Panc1 (cell line): ENCODE data around the gene CKAP2L. TPM values are rescaled to one million over a fixed set of nuclear protein-coding genes. Genes with fewer than 3 reads are reported as not detected.

ENCODE experiments used
- ATAC-seq: fragments of 200-7000 bp; cut with Tn5 transposase; 2 replicates; pipeline ENCODE4 v1.9.1; 2020; ENCODE audit warnings: mild to moderate bottlenecking, moderate library complexity
- BruUV-seq: library from RNA; stranded (reverse); fragments of 400-500 nt; replicated peaks from 2 replicates; lab custom pipeline; 2021; lab: Mats Ljungman, UMichigan
- CTCF ChIA-PET: fragments of 300-600 bp; sonication (Branson Sonifier 250); formaldehyde crosslinking; loops from one replicate; lab custom pipeline; 2022; ENCODE audit warnings: antibody characterized with exemption; lab: Charles Lee
- POLR2A ChIA-PET: fragments of 300-600 bp; sonication (Branson Sonifier 250); formaldehyde crosslinking; loops from one replicate; lab custom pipeline; 2022; ENCODE audit warnings: antibody characterized with exemption; lab: Charles Lee
- DNase-seq: peaks from one replicate; pipeline ENCODE4 v3.0.0-alpha.2; 2010; ENCODE audit warnings: low read depth, low spot score
- H3K27ac ChIP-seq: 2 replicates; pipeline ENCODE4 v1.5.1; 2011; ENCODE audit warnings: mild to moderate bottlenecking, low read length, inconsistent platforms
- H3K27me3 ChIP-seq: fragments of 200-500 bp; sonication (Bioruptor generic); 2 replicates; pipeline ENCODE4 v1.6.0; 2014; ENCODE audit warnings: low read length, inconsistent platforms; ENCODE audit not compliant: control insufficient read depth, insufficient read depth
- H3K36me3 ChIP-seq: fragments of 200-500 bp; sonication (Bioruptor generic); 2 replicates; pipeline ENCODE4 v1.5.1; 2014; ENCODE audit warnings: inconsistent platforms, mild to moderate bottlenecking, low read length, moderate library complexity; ENCODE audit not compliant: control insufficient read depth, insufficient read depth
- H3K4me1 ChIP-seq: 2 replicates; pipeline ENCODE4 v1.5.1; 2011; ENCODE audit warnings: inconsistent platforms, mild to moderate bottlenecking, low read length, moderate library complexity; ENCODE audit not compliant: control insufficient read depth, insufficient read depth
- H3K4me3 ChIP-seq, 2 experiments: 2 replicates each; pipeline ENCODE4 v1.5.1; 2011 to 2012; ENCODE audit warnings: low read depth in 2 of 2, low read length in 2 of 2, mild to moderate bottlenecking in 2 of 2, inconsistent platforms in 1 of 2, moderate library complexity in 1 of 2
- H3K9me3 ChIP-seq: fragments of 200-500 bp; sonication (Bioruptor generic); 2 replicates; pipeline ENCODE4 v1.5.1; 2014; ENCODE audit warnings: low read depth, mild to moderate bottlenecking, inconsistent platforms, low read length, moderate library complexity; ENCODE audit not compliant: control insufficient read depth, insufficient read depth
- CTCF ChIP-seq: fragments of 450-650 bp; IDR thresholded peaks from 2 replicates; pipeline ENCODE4 v1.5.1; 2017; ENCODE audit warnings: mild to moderate bottlenecking
- POLR2AphosphoS5 ChIP-seq: IDR thresholded peaks from 2 replicates; pipeline ENCODE4 v1.6.1; 2012; ENCODE audit warnings: mild to moderate bottlenecking, low read depth, low read length, moderate library complexity
- REST ChIP-seq, 2 experiments: IDR thresholded peaks; 2 replicates each; pipeline ENCODE4 v1.6.1; 2011 to 2012; ENCODE audit warnings: low read depth in 2 of 2, control low read depth in 1 of 2, low read length in 1 of 2, mild to moderate bottlenecking in 1 of 2, moderate library complexity in 1 of 2; ENCODE audit not compliant: insufficient read depth in 1 of 2
- SIN3A ChIP-seq: IDR thresholded peaks from 2 replicates; pipeline ENCODE4 v1.6.1; 2012; ENCODE audit warnings: low read depth, mild to moderate bottlenecking, low read length, moderate library complexity, borderline replicate concordance; ENCODE audit not compliant: insufficient read depth
- TCF7L2 ChIP-seq: IDR thresholded peaks from 2 replicates; pipeline ENCODE4 v1.6.1; 2011; ENCODE audit warnings: mild to moderate bottlenecking, low read depth, low read length, inconsistent platforms
- in situ Hi-C: cut with HindIII; loops from 2 replicates; pipeline ENCODE4 v1.10.0; 2016; ENCODE audit warnings: low sequenced_read_pairs, low pct_unique_long_range_greater_than_20kb
- intact Hi-C: fragments of 100-400 bp; cut with micrococcal nuclease; formaldehyde crosslinking; loops from one replicate; pipeline ENCODE4 v1.10.0; 2022; ENCODE audit not compliant: unreplicated experiment
- total RNA-seq: library from RNA; stranded (reverse); gene quantifications from one replicate; pipeline ENCODE4 v1.2.1, GENCODE V29; 2021; ENCODE audit not compliant: unreplicated experiment

Gene CKAP2L
- total RNA-seq, 1 experiment from 2014 or later, result 27.0 TPM

- H3K27me3 ChIP-seq, result no peaks in the 10 kb centered on the region
- POLR2A ChIA-PET, result interaction anchor here (0.7 kb wide), 1 partner anchor 11 kb away, joined by 5 read pairs; no protein-coding TSS in a partner anchor
- in situ Hi-C loops, result no loop called here
- CTCF ChIA-PET, result interaction anchor here (0.6 to 1.7 kb wide), 3 partner anchors 20 to 311 kb away, joined by 3 to 7 read pairs (median 3); no protein-coding TSS in a partner anchor
- H3K27ac ChIP-seq, result peak overlapping the region; percentile 75
- peak; percentile 83 for TF ChIP-seq CTCF
- no peak for TF ChIP-seq REST (IDR thresholded peaks at IDR 0.05; ENCODE audit: insufficient read depth in 1 of 2, low read depth in 2 of 2, low read length in 1 of 2)
- ATAC-seq, result peak; percentile 86
- no TSS peak for BruUV-seq
- no peaks in the 10 kb centered on the region for H3K9me3 ChIP-seq
- peaks cover 23% of the 10 kb centered on the region for H3K4me1 ChIP-seq
- H3K4me3 ChIP-seq, result peak overlapping the region; percentile 12 to 38; a peak in 3 of 4 replicates
- H3K36me3 ChIP-seq, result no peaks in the 10 kb centered on the region
- DNase-seq, result peak; percentile 48
- intact Hi-C loops, result loop anchor here (1.0 kb wide), 1 partner anchor 91 kb away; no protein-coding TSS in a partner anchor
Observed at GRCh38 chr2:112690853-112691401, 73.5 kb downstream of the CKAP2L start.

- H3K27me3 ChIP-seq, result no peaks in the 10 kb centered on the region
- H3K9me3 ChIP-seq, result no peaks in the 10 kb centered on the region
- no peak for ATAC-seq
- no peaks in the 10 kb centered on the region for H3K36me3 ChIP-seq
- no peak for TF ChIP-seq POLR2AphosphoS5
- no peak for TF ChIP-seq REST (IDR thresholded peaks at IDR 0.05; ENCODE audit: insufficient read depth in 1 of 2, low read depth in 2 of 2, low read length in 1 of 2)
- TF ChIP-seq CTCF, result no peak
- no peak for TF ChIP-seq TCF7L2
- TF ChIP-seq SIN3A, result no peak
- ChIA-PET POLR2A (no interaction called here), CTCF (no interaction called here)
- BruUV-seq, result no TSS peak
- DNase-seq, result no peak
- in situ Hi-C loops (no loop called here), intact Hi-C loops (no loop called here)
- H3K4me3 ChIP-seq, result no peak overlapping the region
- peaks cover 23% of the 10 kb centered on the region for H3K4me1 ChIP-seq
- no peak overlapping the region for H3K27ac ChIP-seq
Observed at GRCh38 chr2:112688086-112688880, 76.1 kb downstream of the CKAP2L start.
